LNCAP (cell line): ENCODE measurements around the gene DCC.

Experiments used
- CTCF ChIP-seq: fragments of 450-650 bp; IDR thresholded peaks from 2 replicates; pipeline ENCODE4 v1.5.1; 2017; ENCODE audit warnings: mild to moderate bottlenecking

The DCC gene

GRCh38 chr18:52510139-52510538 lies 170.1 kb downstream of the DCC start:
- no peak for TF ChIP-seq CTCF

- TF ChIP-seq CTCF = no peak
Observed at GRCh38 chr18:52518086-52518485, 178.1 kb downstream of the DCC start.

- no peak for TF ChIP-seq CTCF
Observed at GRCh38 chr18:52519021-52519420, 179.0 kb downstream of the DCC start.

- no peak for TF ChIP-seq CTCF
Observed at GRCh38 chr18:52523566-52523965, 183.6 kb downstream of the DCC start.

- no peak for TF ChIP-seq CTCF
Observed at GRCh38 chr18:52531836-52532235, 191.8 kb downstream of the DCC start.

GRCh38 chr18:52536039-52536438 lies 196.0 kb downstream of the DCC start:
- TF ChIP-seq CTCF = no peak

- TF ChIP-seq CTCF = no peak
Observed at GRCh38 chr18:52537261-52537660, 197.3 kb downstream of the DCC start.

- no peak for TF ChIP-seq CTCF
Observed at GRCh38 chr18:52541056-52541455, 201.1 kb downstream of the DCC start.
